GM12878 (cell line): ENCODE results near the gene TMEM250. TPM values are rescaled to one million over a fixed set of nuclear protein-coding genes. Genes with fewer than 3 reads are reported as not detected.

Experiments used
- ATAC-seq: fragments of 200-7000 bp; cut with Tn5 transposase; 3 replicates; pipeline ENCODE4 v1.9.1; 2020; ENCODE audit warnings: mild to moderate bottlenecking, moderate library complexity
- BruUV-seq: library from RNA; stranded (reverse); fragments of 400-500 nt; replicated peaks from 2 replicates; lab custom pipeline; 2021; lab: Mats Ljungman, UMichigan
- CTCF ChIA-PET: fragments of 300-600 bp; sonication (Branson Sonifier 250); formaldehyde crosslinking; extraction: SDS; loops from one replicate; lab custom pipeline; 2021; ENCODE audit warnings: inconsistent platforms; lab: Yijun Ruan, JAX
- POLR2A ChIA-PET: fragments of 350-600 bp; formaldehyde crosslinking; extraction: SDS; loops from one replicate; lab custom pipeline; 2021; ENCODE audit warnings: inconsistent platforms; lab: Charles Lee
- RAD21 ChIA-PET: fragments of 300-600 bp; sonication (Branson Sonifier 250); formaldehyde crosslinking; loops from one replicate; lab custom pipeline; 2023; ENCODE audit warnings: antibody characterized with exemption; ENCODE audit not compliant: unreplicated experiment; lab: Charles Lee
- SMC1A ChIA-PET: fragments of 300-600 bp; sonication (Branson Sonifier 250); formaldehyde crosslinking; loops from one replicate; lab custom pipeline; 2023; ENCODE audit not compliant: unreplicated experiment, uncharacterized antibody; lab: Charles Lee
- DNase-seq: peaks from one replicate; pipeline ENCODE4 v3.0.0-alpha.2; 2011; ENCODE audit warnings: low read depth, low spot score
- FAIRE-seq: peaks from 3 replicates; lab custom pipeline; 2011; peaks lifted over from hg19 to GRCh38; lab: Jason Lieb, UNC
- H2AFZ ChIP-seq: 2 replicates; pipeline ENCODE4 v1.6.0; 2011; ENCODE audit warnings: low read depth, low read length, control low read depth; ENCODE audit not compliant: control insufficient read depth
- H3K27ac ChIP-seq: 2 replicates; pipeline ENCODE4 v1.5.1; 2011; ENCODE audit warnings: control low read depth; ENCODE audit not compliant: control insufficient read depth, insufficient read depth
- H3K27me3 ChIP-seq, 2 experiments: replicated peaks in 1 of 2; 2 replicates each; pipeline versions ENCODE4 v1.6.0 to v1.6.1; 2011; ENCODE audit warnings: low read length in 1 of 2; ENCODE audit not compliant: control insufficient read depth in 2 of 2, insufficient read depth in 2 of 2
- H3K36me3 ChIP-seq, 2 experiments: 2 replicates each; pipeline ENCODE4 v1.5.1; 2011; ENCODE audit warnings: low read length in 1 of 2; ENCODE audit not compliant: control insufficient read depth in 2 of 2, insufficient read depth in 2 of 2
- H3K4me1 ChIP-seq: 2 replicates; pipeline ENCODE4 v1.6.1; 2011; ENCODE audit warnings: mild to moderate bottlenecking, low read length, moderate library complexity, mixed read lengths; ENCODE audit not compliant: control insufficient read depth, insufficient read depth
- H3K4me2 ChIP-seq: 2 replicates; pipeline ENCODE4 v1.6.0; 2011; ENCODE audit warnings: control low read depth; ENCODE audit not compliant: control insufficient read depth, insufficient read depth
- H3K4me3 ChIP-seq: fragments of 200-600 bp; sonication (generic); 2 replicates; pipeline ENCODE4 v1.5.1; 2016
- H3K79me2 ChIP-seq: 2 replicates; pipeline ENCODE4 v1.6.0; 2011; ENCODE audit warnings: low read length; ENCODE audit not compliant: control insufficient read depth, insufficient read depth
- H3K9ac ChIP-seq: 2 replicates; pipeline ENCODE4 v1.8.0; 2011; ENCODE audit warnings: low read length, control low read depth, mixed read lengths; ENCODE audit not compliant: control insufficient read depth, insufficient read depth
- H3K9me3 ChIP-seq: replicated peaks from 3 replicates; pipeline ENCODE4 v1.5.1; 2011; ENCODE audit warnings: mild to moderate bottlenecking, low read length; ENCODE audit not compliant: control insufficient read depth, insufficient read depth
- H4K20me1 ChIP-seq: 2 replicates; pipeline ENCODE4 v1.6.0; 2011; ENCODE audit not compliant: control insufficient read depth, insufficient read depth
- BCLAF1 ChIP-seq: fragments of 450-650 bp; IDR thresholded peaks from 2 replicates; pipeline ENCODE4 v1.6.1; 2017; ENCODE audit warnings: antibody characterized with exemption, mild to moderate bottlenecking, moderate library complexity
- CBX3 ChIP-seq: fragments of 200-600 bp; sonication (generic); IDR thresholded peaks from 2 replicates; pipeline ENCODE4 v1.6.1; 2016; ENCODE audit warnings: low read depth, borderline replicate concordance
- IRF4 ChIP-seq: IDR thresholded peaks from 2 replicates; pipeline ENCODE4 v1.6.1; 2011; ENCODE audit warnings: low read depth, low read length
- MTA2 ChIP-seq: fragments of 450-650 bp; IDR thresholded peaks from 2 replicates; pipeline ENCODE4 v1.6.1; 2016; ENCODE audit warnings: low read depth, mild to moderate bottlenecking, moderate library complexity
- MXI1 ChIP-seq: fragments of 150-350 bp; IDR thresholded peaks from 2 replicates; pipeline ENCODE4 v1.6.1; 2011; ENCODE audit warnings: low read depth, mild to moderate bottlenecking, inconsistent platforms, low read length, improper control_type of control experiment
- NFXL1 ChIP-seq: fragments of 450-650 bp; IDR thresholded peaks from 2 replicates; pipeline ENCODE4 v1.6.1; 2017; ENCODE audit warnings: antibody characterized with exemption, mild to moderate bottlenecking, borderline replicate concordance
- POLR2A ChIP-seq: IDR thresholded peaks from 2 replicates; pipeline ENCODE4 v1.6.1; 2011; ENCODE audit warnings: low read depth, mild to moderate bottlenecking, low read length
- RAD21 ChIP-seq: IDR thresholded peaks from 2 replicates; pipeline ENCODE4 v1.6.1; 2011; ENCODE audit warnings: mild to moderate bottlenecking, low read depth, low read length, moderate library complexity; ENCODE audit not compliant: insufficient read depth
- STAT3 ChIP-seq: IDR thresholded peaks from 2 replicates; pipeline ENCODE4 v1.6.1; 2011; ENCODE audit warnings: low read depth, low read length, improper control_type of control experiment
- TCF7 ChIP-seq: IDR thresholded peaks from 2 replicates; pipeline ENCODE4 v1.6.1; 2014; ENCODE audit warnings: antibody characterized with exemption, borderline replicate concordance
- WGBS: methylation state at CpG from one replicate; pipeline ENCODE4 v1.1.6; 2016; ENCODE audit warnings: low lambda C conversion rate; ENCODE audit not compliant: insufficient replicate concordance, insufficient coverage; ENCODE audit errors: missing lambda C conversion rate; 5-methylcytosine and 5-hydroxymethylcytosine counted together
- in situ Hi-C: fragments of 300-500 bp; cut with MboI; formaldehyde crosslinking; loops from 9 replicates; pipeline ENCODE4 v1.14.3; 2018; ENCODE audit warnings: mixed read lengths
- intact Hi-C: fragments of 100-400 bp; cut with micrococcal nuclease; formaldehyde crosslinking; loops from one replicate; pipeline ENCODE4 v1.14.2; 2022; ENCODE audit not compliant: unreplicated experiment
- polyA plus RNA-seq, 11 experiments: library from polyadenylated mRNA; depleted of rRNA in 4 of 11; unstranded in 6 of 11; stranded (reverse) in 5 of 11; fragments of >200 nt; fragmentation: Nextera tagmentation in 4 of 11; fragmentation: Illumina TruSeq in 1 of 11; extraction: Ambion mirVana in 4 of 11; extraction: Trizol in 1 of 11; gene quantifications; 1 replicate in 1 of 11; 2 replicates in 10 of 11; pipeline versions ENCODE4 v1.2.1 to v1.2.3, GENCODE V29; 2011 to 2016; ENCODE audit warnings: inconsistent platforms in 2 of 11, missing spikeins in 2 of 11, low read depth in 1 of 11
- total RNA-seq, 4 experiments: library from RNA; depleted of rRNA in 3 of 4; stranded (reverse); fragments of >200 nt in 3 of 4; fragmentation: Illumina TruSeq in 1 of 4; extraction: Trizol in 1 of 4; gene quantifications; 2 replicates each; pipeline versions ENCODE4 v1.2.1 to v1.2.3, GENCODE V29; 2013 to 2021
- TF ChIP-seq, protein P1 (sequence below): IDR thresholded peaks from 2 replicates; pipeline ENCODE4 v1.6.1; 2012; ENCODE audit warnings: mild to moderate bottlenecking, low read depth, low read length

Gene TMEM250
- total and polyA plus RNA-seq, 10 of the 15 experiments (the other 5 are each of a cell fraction or from before 2014, with no cell fraction given): 0.39 to 39.9 (median 8.5) TPM

DNA sequence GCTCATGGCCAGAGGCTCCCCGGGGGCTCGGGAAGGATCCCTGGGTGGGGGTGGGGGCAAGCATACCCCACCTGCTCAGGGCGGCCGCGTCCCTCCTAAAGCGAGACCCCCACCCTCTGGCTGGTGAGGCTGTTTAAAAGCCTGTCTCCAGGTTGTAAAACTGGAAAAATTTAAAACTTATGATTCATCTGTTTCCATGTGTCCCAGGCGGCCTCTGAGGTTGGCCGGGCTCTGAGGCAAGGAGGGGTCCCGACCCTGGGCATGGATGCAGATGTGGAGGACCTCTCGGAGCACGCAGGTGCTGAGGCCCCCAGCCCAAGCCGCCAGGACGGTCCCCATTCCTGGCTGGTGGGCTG, 24.2 kb upstream of the TMEM250 start (continued):
- TF ChIP-seq, protein P1, sequence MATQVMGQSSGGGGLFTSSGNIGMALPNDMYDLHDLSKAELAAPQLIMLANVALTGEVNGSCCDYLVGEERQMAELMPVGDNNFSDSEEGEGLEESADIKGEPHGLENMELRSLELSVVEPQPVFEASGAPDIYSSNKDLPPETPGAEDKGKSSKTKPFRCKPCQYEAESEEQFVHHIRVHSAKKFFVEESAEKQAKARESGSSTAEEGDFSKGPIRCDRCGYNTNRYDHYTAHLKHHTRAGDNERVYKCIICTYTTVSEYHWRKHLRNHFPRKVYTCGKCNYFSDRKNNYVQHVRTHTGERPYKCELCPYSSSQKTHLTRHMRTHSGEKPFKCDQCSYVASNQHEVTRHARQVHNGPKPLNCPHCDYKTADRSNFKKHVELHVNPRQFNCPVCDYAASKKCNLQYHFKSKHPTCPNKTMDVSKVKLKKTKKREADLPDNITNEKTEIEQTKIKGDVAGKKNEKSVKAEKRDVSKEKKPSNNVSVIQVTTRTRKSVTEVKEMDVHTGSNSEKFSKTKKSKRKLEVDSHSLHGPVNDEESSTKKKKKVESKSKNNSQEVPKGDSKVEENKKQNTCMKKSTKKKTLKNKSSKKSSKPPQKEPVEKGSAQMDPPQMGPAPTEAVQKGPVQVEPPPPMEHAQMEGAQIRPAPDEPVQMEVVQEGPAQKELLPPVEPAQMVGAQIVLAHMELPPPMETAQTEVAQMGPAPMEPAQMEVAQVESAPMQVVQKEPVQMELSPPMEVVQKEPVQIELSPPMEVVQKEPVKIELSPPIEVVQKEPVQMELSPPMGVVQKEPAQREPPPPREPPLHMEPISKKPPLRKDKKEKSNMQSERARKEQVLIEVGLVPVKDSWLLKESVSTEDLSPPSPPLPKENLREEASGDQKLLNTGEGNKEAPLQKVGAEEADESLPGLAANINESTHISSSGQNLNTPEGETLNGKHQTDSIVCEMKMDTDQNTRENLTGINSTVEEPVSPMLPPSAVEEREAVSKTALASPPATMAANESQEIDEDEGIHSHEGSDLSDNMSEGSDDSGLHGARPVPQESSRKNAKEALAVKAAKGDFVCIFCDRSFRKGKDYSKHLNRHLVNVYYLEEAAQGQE: no peak
- no peak for TF ChIP-seq MXI1
- TF ChIP-seq, all 136 proteins: peak for 0

- TF ChIP-seq MTA2 (no peak), NFXL1 (no peak), POLR2A (no peak), RAD21 (no peak), BCLAF1 (no peak), TCF7 (no peak), STAT3 (no peak), IRF4 (no peak), CBX3 (no peak)
- Histone ChIP-seq H3K27ac (no peak overlapping the region), H2AFZ (no peak overlapping the region), H4K20me1 (no peaks in the 10 kb centered on the region), H3K9me3 (no peaks in the 10 kb centered on the region), H3K27me3 (peaks cover 0 to 2% of the 10 kb centered on the region in 2 experiments; a peak in 2 of 4 replicates), H3K4me1 (no peaks in the 10 kb centered on the region), H3K9ac (no peak overlapping the region), H3K79me2 (no peaks in the 10 kb centered on the region), H3K4me2 (no peak overlapping the region), H3K4me3 (no peak overlapping the region), H3K36me3 (no peaks in the 10 kb centered on the region)
- in situ Hi-C loops: no loop called here
- no peak for FAIRE-seq
- no peak for DNase-seq
- ATAC-seq: no peak
- intact Hi-C loops: no loop called here
- ChIA-PET POLR2A (no interaction called here), SMC1A (interaction anchor here (1.9 kb wide), 1 partner anchor 52 kb away, joined by 5 read pairs; no protein-coding TSS in a partner anchor), CTCF (no interaction called here), RAD21 (no interaction called here)
- BruUV-seq: no TSS peak
- WGBS: 9% methylated on average over 5 of the region's 6 CpGs
These were observed 23.7 kb upstream of the TMEM250 start for GRCh38 chr9:136142414-136142796.
